Natural killer cell treated with Interleukin-12 subunit alpha and Interleukin-12 subunit beta and Interleukin-15 and Interleukin-18, amount 100 ng/mL, for 72 hours (primary cell): ENCODE data around the gene FGFBP1. TPM values are rescaled to one million over a fixed set of nuclear protein-coding genes. Genes with fewer than 3 reads are reported as not detected.

ENCODE experiments used
- ATAC-seq, 2 donors: fragments of 150-1000 bp; cut with Tn5 transposase in 1 of 2; sonication (Bioruptor Pico), chemical (Tn5 transposase) in 1 of 2; 2 replicates each; pipeline ENCODE4 v1.10.0; 2021
- DNase-seq: peaks from one replicate; pipeline ENCODE4 v3.0.0; 2022; ENCODE audit warnings: low spot score
- H3K27ac Mint-ChIP-seq, 2 donors: 1 replicate in 1 of 2; 2 replicates in 1 of 2; pipeline ENCODE4 v1.8.0; 2022; ENCODE audit warnings: mixed read lengths in 2 of 2, mild to moderate bottlenecking in 1 of 2, moderate library complexity in 1 of 2
- H3K27me3 Mint-ChIP-seq, 2 donors: 1 replicate in 1 of 2; 2 replicates in 1 of 2; pipeline ENCODE4 v1.8.0; 2022; ENCODE audit warnings: mixed read lengths in 2 of 2
- H3K36me3 Mint-ChIP-seq: one replicate; pipeline ENCODE4 v1.8.0; 2022; ENCODE audit warnings: mixed read lengths
- H3K4me1 Mint-ChIP-seq, 2 donors: 1 replicate in 1 of 2; 2 replicates in 1 of 2; pipeline ENCODE4 v1.8.0; 2022; ENCODE audit warnings: low read depth in 2 of 2, mixed read lengths in 2 of 2, mild to moderate bottlenecking in 1 of 2
- H3K4me3 Mint-ChIP-seq: one replicate; pipeline ENCODE4 v1.8.0; 2022; ENCODE audit warnings: mixed read lengths
- H3K9me3 Mint-ChIP-seq: 2 replicates; pipeline ENCODE4 v1.8.0; 2022; ENCODE audit warnings: mixed read lengths
- total RNA-seq, 2 donors: library from RNA; stranded (reverse); gene quantifications; one replicate each; pipeline ENCODE4 v1.2.3, GENCODE V29; 2022

Gene FGFBP1
- total RNA-seq, 2 donors from 2014 or later = not detected

- Mint-ChIP-seq H3K4me1 (peaks cover 56 to 69% of the 10 kb centered on the region in 2 donors), H3K4me3 (peak overlapping the region; percentile 87), H3K36me3 (peaks cover 9% of the 10 kb centered on the region), H3K27me3 (no peaks in the 10 kb centered on the region), H3K9me3 (no peaks in the 10 kb centered on the region), H3K27ac (peak overlapping the region; percentile 81 to 85)
- ATAC-seq (peak; percentile 64 to 69), DNase-seq (peak; percentile 78)
Measured at GRCh38 chr4:15961781-15962510, 23.4 kb upstream of the FGFBP1 start.

- Mint-ChIP-seq H3K9me3 (no peaks in the 10 kb centered on the region), H3K4me1 (peaks cover 54 to 59% of the 10 kb centered on the region in 2 donors), H3K36me3 (no peaks in the 10 kb centered on the region), H3K4me3 (no peak overlapping the region), H3K27ac (peak overlapping the region in 1 of 2 donors; percentile 78), H3K27me3 (no peaks in the 10 kb centered on the region)
- peak; percentile 45 to 56 for ATAC-seq
- DNase-seq = peak; percentile 64
Measured at GRCh38 chr4:15958562-15958961, 20.0 kb upstream of the FGFBP1 start.

DNA sequence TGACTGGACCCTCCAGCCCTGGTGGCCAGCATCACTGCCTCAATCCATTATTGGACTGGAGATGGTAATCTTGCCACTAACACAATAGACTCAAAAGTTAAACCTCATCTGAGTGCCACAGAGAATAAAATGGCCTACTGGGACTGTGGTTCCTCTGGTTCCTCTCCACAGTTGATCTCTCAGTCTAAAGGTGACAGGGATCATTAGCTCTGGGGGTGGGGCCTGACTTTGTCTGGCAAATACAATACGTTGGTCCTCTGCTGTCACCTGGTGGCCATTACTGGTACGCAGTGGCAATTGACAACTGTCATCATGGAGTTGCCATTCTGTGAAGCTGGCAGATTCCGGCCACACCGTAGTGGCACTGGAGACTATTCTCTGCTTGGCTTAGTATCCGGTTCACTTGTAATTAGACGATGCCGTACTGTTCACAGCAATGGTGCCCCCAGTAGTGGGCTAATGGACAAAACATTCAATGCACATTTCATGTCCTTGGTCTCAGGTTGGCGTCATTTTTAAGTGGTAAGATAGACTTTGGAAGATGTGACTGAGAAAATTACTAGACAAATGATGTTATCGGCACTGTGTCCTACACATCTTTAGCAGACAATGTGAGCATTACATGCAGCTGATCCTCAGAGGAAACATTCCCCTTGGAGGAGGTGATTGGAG is 17.8 kb upstream of the FGFBP1 start:
- Mint-ChIP-seq H3K9me3 (no peaks in the 10 kb centered on the region), H3K36me3 (no peaks in the 10 kb centered on the region), H3K4me3 (no peak overlapping the region), H3K27ac (peak overlapping the region in 1 of 2 donors; percentile 88), H3K4me1 (peaks cover 33 to 44% of the 10 kb centered on the region in 2 donors), H3K27me3 (no peaks in the 10 kb centered on the region)
- ATAC-seq (peak; percentile 87 to 89), DNase-seq (peak; percentile 84)

GRCh38 chr4:15955670-15956069 is 17.1 kb upstream of the FGFBP1 start:
- DNase-seq (no peak), ATAC-seq (peak in 1 of 2 donors; percentile 11)
- peaks cover 26 to 37% of the 10 kb centered on the region in 2 donors for H3K4me1 Mint-ChIP-seq
- no peak overlapping the region for H3K4me3 Mint-ChIP-seq
- H3K27me3 Mint-ChIP-seq = no peaks in the 10 kb centered on the region
- no peaks in the 10 kb centered on the region for H3K9me3 Mint-ChIP-seq
- peak overlapping the region in 1 of 2 donors; percentile 88 for H3K27ac Mint-ChIP-seq
- H3K36me3 Mint-ChIP-seq = no peaks in the 10 kb centered on the region

DNA sequence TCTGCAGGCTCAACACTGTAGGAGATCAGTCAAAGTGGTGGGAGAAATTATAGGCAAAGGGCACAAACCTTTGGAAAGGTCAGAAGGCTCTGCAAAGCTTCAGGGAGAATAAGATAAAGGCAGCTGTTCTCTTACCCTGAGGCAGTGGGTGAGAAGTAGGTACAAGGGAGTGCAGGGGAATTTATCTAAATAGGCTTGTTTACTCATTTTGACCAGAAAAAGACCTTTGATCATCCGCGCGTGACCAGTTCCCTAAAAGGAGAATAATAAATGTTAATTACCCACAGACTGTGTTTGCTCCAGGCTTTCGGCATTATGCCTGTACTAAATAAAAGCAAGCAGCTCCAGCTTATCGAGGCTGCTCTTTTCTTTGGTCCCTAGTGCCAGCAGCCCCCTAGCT is 15.1 kb upstream of the FGFBP1 start:
- DNase-seq (no peak), ATAC-seq (no peak)
- Mint-ChIP-seq H3K27ac (no peak overlapping the region), H3K36me3 (no peaks in the 10 kb centered on the region), H3K4me1 (peaks cover 11 to 23% of the 10 kb centered on the region in 2 donors), H3K4me3 (no peak overlapping the region), H3K27me3 (no peaks in the 10 kb centered on the region), H3K9me3 (no peaks in the 10 kb centered on the region)

GRCh38 chr4:15951781-15952180 is 13.2 kb upstream of the FGFBP1 start:
- no peak for ATAC-seq
- Mint-ChIP-seq H3K27ac (peak overlapping the region in 1 of 2 donors; percentile 44), H3K9me3 (no peaks in the 10 kb centered on the region), H3K4me3 (no peak overlapping the region), H3K27me3 (no peaks in the 10 kb centered on the region), H3K36me3 (no peaks in the 10 kb centered on the region), H3K4me1 (peaks cover 8 to 16% of the 10 kb centered on the region in 2 donors)
- DNase-seq = no peak

GRCh38 chr4:15948826-15949225 is 10.3 kb upstream of the FGFBP1 start:
- no peaks in the 10 kb centered on the region for H3K27me3 Mint-ChIP-seq
- no peaks in the 10 kb centered on the region for H3K36me3 Mint-ChIP-seq
- ATAC-seq (no peak), DNase-seq (no peak)
- H3K4me3 Mint-ChIP-seq = no peak overlapping the region
- peak overlapping the region in 1 of 2 donors; percentile 22 for H3K27ac Mint-ChIP-seq
- H3K4me1 Mint-ChIP-seq = peaks cover 14 to 21% of the 10 kb centered on the region in 2 donors
- no peaks in the 10 kb centered on the region for H3K9me3 Mint-ChIP-seq

DNA sequence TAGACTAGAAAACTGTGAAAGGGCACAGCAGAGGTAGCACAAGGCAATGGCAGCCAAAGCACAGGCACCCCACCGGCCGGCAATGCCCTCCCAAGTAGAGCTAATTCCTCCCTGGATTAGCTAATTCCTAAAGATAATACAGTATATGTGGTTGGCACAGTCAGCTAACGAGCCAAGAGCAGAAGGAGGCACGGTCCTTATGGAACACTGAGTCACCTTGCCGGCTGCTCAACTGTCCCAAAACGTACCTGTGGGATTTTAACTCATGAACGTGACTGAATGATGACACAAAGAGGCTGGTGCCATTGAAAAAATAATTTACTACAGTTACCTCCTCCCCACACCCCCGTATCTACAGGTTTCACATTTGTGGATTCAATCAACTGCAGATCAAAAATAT is 9.1 kb upstream of the FGFBP1 start:
- no peak for ATAC-seq
- Mint-ChIP-seq H3K27me3 (no peaks in the 10 kb centered on the region), H3K4me1 (peaks cover 14 to 21% of the 10 kb centered on the region in 2 donors), H3K36me3 (no peaks in the 10 kb centered on the region), H3K4me3 (no peak overlapping the region), H3K9me3 (no peaks in the 10 kb centered on the region), H3K27ac (no peak overlapping the region)
- no peak for DNase-seq

DNA sequence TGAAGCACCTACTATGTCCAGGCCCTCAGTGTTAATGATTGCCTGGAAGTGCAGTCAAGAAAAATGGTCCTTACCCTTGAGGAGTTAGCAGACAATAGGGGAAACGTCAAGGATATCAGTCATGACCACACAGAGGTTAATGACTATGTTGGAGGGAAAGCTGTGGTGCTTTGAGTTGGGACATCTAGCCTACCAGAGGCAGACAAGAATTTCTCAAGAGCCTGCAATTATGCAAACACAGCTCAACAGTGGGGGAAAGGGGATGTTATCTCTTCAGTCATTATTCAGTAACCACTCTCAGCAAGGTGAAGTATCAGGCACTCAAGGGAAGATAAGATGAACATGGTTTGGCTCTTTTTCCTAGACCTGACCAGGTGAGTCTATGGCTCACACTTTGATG is 7.0 kb upstream of the FGFBP1 start:
- Mint-ChIP-seq H3K9me3 (no peaks in the 10 kb centered on the region), H3K4me1 (peaks cover 14 to 15% of the 10 kb centered on the region in 2 donors)
- ATAC-seq = peak; percentile 85 to 89

GRCh38 chr4:15944895-15945294 is 6.4 kb upstream of the FGFBP1 start:
- peaks cover 14 to 15% of the 10 kb centered on the region in 2 donors for H3K4me1 Mint-ChIP-seq
- H3K4me3 Mint-ChIP-seq = peak overlapping the region; percentile 8
- no peaks in the 10 kb centered on the region for H3K9me3 Mint-ChIP-seq
- ATAC-seq (no peak), DNase-seq (no peak)
- H3K36me3 Mint-ChIP-seq = no peaks in the 10 kb centered on the region
- peaks cover 3 to 8% of the 10 kb centered on the region in 2 donors for H3K27me3 Mint-ChIP-seq
- no peak overlapping the region for H3K27ac Mint-ChIP-seq

More for the DNA sequence above, 7.0 kb upstream of the FGFBP1 start:
- peak overlapping the region in 1 of 2 donors; percentile 12 for H3K27ac Mint-ChIP-seq
- no peak overlapping the region for H3K4me3 Mint-ChIP-seq
- DNase-seq = no peak
- peaks cover 0 to 2% of the 10 kb centered on the region in 2 donors for H3K27me3 Mint-ChIP-seq
- no peaks in the 10 kb centered on the region for H3K36me3 Mint-ChIP-seq

DNA sequence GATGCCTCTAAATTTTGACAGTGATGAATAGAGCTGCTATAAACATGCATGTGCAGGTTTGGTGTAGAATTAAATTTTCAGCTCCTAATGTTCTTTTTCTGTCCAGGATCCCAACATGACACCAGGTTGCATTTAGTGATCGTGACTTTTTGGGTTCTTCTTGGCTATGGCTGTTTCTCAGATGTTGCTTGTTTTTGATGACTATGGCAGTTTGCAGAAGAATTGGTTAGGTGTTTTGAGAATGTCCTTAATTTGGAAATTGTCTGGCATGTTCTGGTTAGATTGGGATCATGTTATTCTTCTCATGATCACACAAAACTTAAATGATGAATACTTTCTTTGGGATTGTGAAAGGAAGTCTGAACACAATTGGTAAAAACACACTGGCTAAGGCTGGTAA is 3.7 kb upstream of the FGFBP1 start:
- Mint-ChIP-seq H3K4me3 (no peak overlapping the region), H3K4me1 (peaks cover 14 to 15% of the 10 kb centered on the region in 2 donors), H3K36me3 (no peaks in the 10 kb centered on the region), H3K27ac (no peak overlapping the region), H3K27me3 (peaks cover 3 to 8% of the 10 kb centered on the region in 2 donors), H3K9me3 (no peaks in the 10 kb centered on the region)
- no peak for ATAC-seq
- DNase-seq = no peak

GRCh38 chr4:15938182-15938581 is 358 bp downstream of the FGFBP1 start:
- no peak for ATAC-seq
- Mint-ChIP-seq H3K36me3 (no peaks in the 10 kb centered on the region), H3K9me3 (no peaks in the 10 kb centered on the region), H3K4me1 (no peaks in the 10 kb centered on the region), H3K27ac (no peak overlapping the region), H3K4me3 (no peak overlapping the region), H3K27me3 (peaks cover 7 to 16% of the 10 kb centered on the region in 2 donors)
- DNase-seq = no peak

DNA sequence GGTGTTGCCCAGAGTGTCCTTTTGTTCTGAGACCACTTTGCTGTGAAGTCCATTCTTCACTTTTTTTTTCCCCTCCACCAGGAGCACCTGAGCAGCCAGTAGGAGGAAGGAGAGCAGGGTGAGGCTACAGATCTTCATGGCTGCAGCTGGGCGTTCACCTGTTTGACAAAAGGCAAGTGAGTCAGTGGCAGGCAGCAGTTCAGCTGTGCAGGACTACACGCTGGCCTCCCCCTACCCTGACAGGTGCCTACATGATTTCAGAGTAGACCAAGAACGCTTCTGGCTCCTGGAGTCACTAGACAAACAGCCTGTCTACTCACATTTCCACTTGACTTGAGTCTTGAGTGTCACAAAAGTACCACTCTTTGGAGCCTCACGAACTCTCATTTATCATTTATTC is 2.0 kb downstream of the FGFBP1 start:
- H3K27ac Mint-ChIP-seq = no peak overlapping the region
- H3K27me3 Mint-ChIP-seq = peaks cover 10 to 16% of the 10 kb centered on the region in 2 donors
- H3K36me3 Mint-ChIP-seq = no peaks in the 10 kb centered on the region
- H3K4me3 Mint-ChIP-seq = no peak overlapping the region
- no peaks in the 10 kb centered on the region for H3K9me3 Mint-ChIP-seq
- H3K4me1 Mint-ChIP-seq = no peaks in the 10 kb centered on the region
- ATAC-seq (no peak), DNase-seq (no peak)
